Left lung (tissue), 10 donors: ENCODE results near the gene RHOB. TPM values are rescaled to one million over a fixed set of nuclear protein-coding genes. Genes with fewer than 3 reads are reported as not detected.

Experiments
- ATAC-seq: fragments of 200-7000 bp; cut with Tn5 transposase; one replicate; pipeline ENCODE4 v1.9.1; 2020; ENCODE audit warnings: moderate library complexity
- DNase-seq, 4 donors: peaks; one replicate each; pipeline ENCODE4 v3.0.0-alpha.2; 2013 to 2020
- H3K27ac ChIP-seq, 2 donors: fragments of 200-600 bp; sonication (generic) in 1 of 2; one replicate each; pipeline versions ENCODE4 v1.5.0 to v1.8.0; 2020 to 2021
- H3K27me3 ChIP-seq, 2 donors: fragments of 200-600 bp; sonication (generic) in 1 of 2; one replicate each; pipeline versions ENCODE4 v1.5.0 to v1.8.0; 2020 to 2021
- H3K36me3 ChIP-seq, 2 donors: fragments of 200-600 bp; sonication (generic) in 1 of 2; one replicate each; pipeline versions ENCODE4 v1.5.0 to v1.8.0; 2020 to 2021
- H3K4me1 ChIP-seq, 2 donors: fragments of 200-600 bp; one replicate each; pipeline ENCODE4 v1.8.0; 2021
- H3K4me3 ChIP-seq, 2 donors: fragments of 200-600 bp; sonication (generic) in 1 of 2; one replicate each; pipeline versions ENCODE4 v1.5.0 to v1.8.0; 2020 to 2021; ENCODE audit warnings: mild to moderate bottlenecking in 1 of 2
- H3K9me3 ChIP-seq, 2 donors: fragments of 200-600 bp; sonication (generic) in 1 of 2; one replicate each; pipeline versions ENCODE4 v1.5.0 to v1.8.0; 2020 to 2021
- intact Hi-C, 2 donors: fragments of 100-400 bp; cut with DNase I; formaldehyde crosslinking; loops; one replicate each; pipeline versions ENCODE4 v1.11.2 to v1.14.2; 2022
- polyA plus RNA-seq, 6 donors: library from polyadenylated mRNA; unstranded; fragments of 120-200 nt; gene quantifications; one replicate each; pipeline ENCODE4 v1.2.1, GENCODE V29; 2013; ENCODE audit not compliant: insufficient read length in 6 of 6
- total RNA-seq, 2 donors: library from RNA; stranded (reverse); fragmentation: NEBNext Ultra II Directional; extraction: Animal tissue kit (Norgen Biotek cat#: 25700); gene quantifications; one replicate each; pipeline ENCODE4 v1.2.1, GENCODE V29; 2021
- TF ChIP-seq, protein P1 (sequence below), 2 donors: fragments of 200-600 bp; sonication (generic) in 1 of 2; IDR thresholded peaks; one replicate each; pipeline versions ENCODE4 v1.5.0 to v1.8.0; 2021; ENCODE audit warnings: antibody characterized with exemption in 2 of 2
- donor health status: DM: no; HTN: yes; CAD: no.
- donor health status: DM: no; HTN: no; CAD: no.

RHOB gene
- total and polyA plus RNA-seq, 8 donors = 54.0 to 172 (median 101) TPM

DNA sequence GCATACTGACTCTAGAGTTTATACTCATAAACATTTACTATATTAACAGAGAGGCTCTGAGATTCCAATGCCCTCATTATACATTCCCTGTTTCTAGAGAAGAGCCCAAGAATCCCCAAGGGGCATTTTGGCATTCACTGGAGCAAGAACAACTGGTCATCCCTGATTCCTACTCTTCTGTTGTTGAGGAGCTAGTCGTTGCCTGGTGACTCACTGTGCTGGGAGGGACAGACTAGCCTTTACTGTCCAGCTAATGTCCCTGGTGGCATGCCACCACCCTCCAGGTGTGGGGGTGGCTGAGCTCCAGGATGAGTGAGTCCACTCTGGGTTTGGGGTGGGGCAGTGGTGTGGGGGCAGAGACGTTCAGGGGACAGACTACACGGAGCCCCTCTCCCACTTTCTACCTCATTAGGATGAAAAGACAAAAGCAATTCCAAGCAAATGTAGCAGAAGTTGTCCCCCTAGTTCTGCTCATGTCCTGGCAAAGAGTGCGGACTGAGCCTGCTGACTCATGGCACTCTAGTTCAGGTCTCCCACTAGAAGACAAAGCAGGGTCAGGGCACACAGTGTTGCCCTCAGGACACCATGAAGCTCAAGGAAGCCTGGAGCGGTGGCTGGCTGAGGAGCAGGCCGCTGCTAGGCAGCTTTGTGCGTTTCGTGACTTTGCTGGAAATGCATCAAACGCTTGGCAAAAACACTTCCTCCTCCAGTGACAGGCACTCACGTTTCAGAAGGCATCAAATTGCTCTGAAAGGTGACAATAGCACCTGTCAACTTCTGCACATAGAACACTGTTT is 49.4 kb downstream of the RHOB start:
- ATAC-seq = peak; percentile 77

DNA sequence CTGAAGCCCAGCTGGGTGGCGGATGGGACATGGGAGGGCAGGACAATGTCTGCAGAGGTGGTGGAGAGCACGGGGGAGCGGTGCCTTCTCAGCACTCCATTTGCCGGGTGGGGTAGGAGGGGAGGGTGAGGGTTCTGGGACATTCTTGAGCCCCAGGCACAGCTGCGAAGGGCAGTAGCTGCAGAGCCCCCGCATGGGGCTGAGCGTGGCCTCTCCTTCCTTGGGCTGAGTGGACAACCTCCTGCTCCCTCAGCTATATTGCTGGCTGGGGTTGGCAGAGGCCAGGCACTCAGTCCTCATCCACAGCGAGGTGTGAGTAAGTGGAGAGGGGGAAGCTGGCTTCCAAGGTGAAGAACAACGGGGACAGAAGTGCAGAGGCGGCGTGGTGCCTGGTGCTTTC is 50.1 kb downstream of the RHOB start:
- intact Hi-C loops = no loop called here
- no peak overlapping the region for H3K27ac ChIP-seq
- ATAC-seq = no peak
- H3K4me3 ChIP-seq = no peak overlapping the region
- H3K27me3 ChIP-seq = no peaks in the 10 kb centered on the region
- H3K4me1 ChIP-seq = no peaks in the 10 kb centered on the region
- no peaks in the 10 kb centered on the region for H3K9me3 ChIP-seq
- no peaks in the 10 kb centered on the region for H3K36me3 ChIP-seq
- TF ChIP-seq, protein P1, sequence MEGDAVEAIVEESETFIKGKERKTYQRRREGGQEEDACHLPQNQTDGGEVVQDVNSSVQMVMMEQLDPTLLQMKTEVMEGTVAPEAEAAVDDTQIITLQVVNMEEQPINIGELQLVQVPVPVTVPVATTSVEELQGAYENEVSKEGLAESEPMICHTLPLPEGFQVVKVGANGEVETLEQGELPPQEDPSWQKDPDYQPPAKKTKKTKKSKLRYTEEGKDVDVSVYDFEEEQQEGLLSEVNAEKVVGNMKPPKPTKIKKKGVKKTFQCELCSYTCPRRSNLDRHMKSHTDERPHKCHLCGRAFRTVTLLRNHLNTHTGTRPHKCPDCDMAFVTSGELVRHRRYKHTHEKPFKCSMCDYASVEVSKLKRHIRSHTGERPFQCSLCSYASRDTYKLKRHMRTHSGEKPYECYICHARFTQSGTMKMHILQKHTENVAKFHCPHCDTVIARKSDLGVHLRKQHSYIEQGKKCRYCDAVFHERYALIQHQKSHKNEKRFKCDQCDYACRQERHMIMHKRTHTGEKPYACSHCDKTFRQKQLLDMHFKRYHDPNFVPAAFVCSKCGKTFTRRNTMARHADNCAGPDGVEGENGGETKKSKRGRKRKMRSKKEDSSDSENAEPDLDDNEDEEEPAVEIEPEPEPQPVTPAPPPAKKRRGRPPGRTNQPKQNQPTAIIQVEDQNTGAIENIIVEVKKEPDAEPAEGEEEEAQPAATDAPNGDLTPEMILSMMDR (IDR thresholded peaks at IDR 0.05) = no peak
- no peak for DNase-seq

More for the DNA sequence above, 49.4 kb downstream of the RHOB start:
- Histone ChIP-seq H3K9me3 (no peaks in the 10 kb centered on the region), H3K27me3 (no peaks in the 10 kb centered on the region), H3K4me1 (no peaks in the 10 kb centered on the region), H3K36me3 (no peaks in the 10 kb centered on the region), H3K27ac (no peak overlapping the region), H3K4me3 (no peak overlapping the region)
- DNase-seq = no peak
- intact Hi-C loops = no loop called here
- TF ChIP-seq, protein P1 (IDR thresholded peaks at IDR 0.05) = no peak

Other genes with a start within 250 kb of the RHOB start
- gene SDC1, start 221.9 kb upstream of the RHOB start, total RNA-seq = 100 to 1,000 TPM; 127 to 278 TPM
- gene SDC1, start 221.9 kb upstream of the RHOB start, polyA plus RNA-seq = 100 to 1,000 TPM in 4 of 6 donors, 10 to 100 TPM in 2; 88.9 to 152 (median 106) TPM
- 10 to 100 TPM; 86.4 to 97.6 TPM for gene PUM2, start 96.2 kb upstream of the RHOB start, total RNA-seq
- gene PUM2, start 96.2 kb upstream of the RHOB start, polyA plus RNA-seq = 100 to 1,000 TPM; 106 to 129 (median 121) TPM
- gene HS1BP3, start 204.0 kb downstream of the RHOB start, total RNA-seq = 10 to 100 TPM; 36.1 to 39.7 TPM
- gene HS1BP3, start 204.0 kb downstream of the RHOB start, polyA plus RNA-seq = 10 to 100 TPM; 12.5 to 15.0 (median 13.2) TPM
- under 1 TPM; 0.15 to 0.37 TPM for gene GDF7, start 220.1 kb downstream of the RHOB start, total RNA-seq
- gene GDF7, start 220.1 kb downstream of the RHOB start, polyA plus RNA-seq = under 1 TPM; 0.23 to 0.42 (median 0.30) TPM